Occipital lobe (tissue), 3 donors: ENCODE data around the gene CGNL1. TPM values are rescaled to one million over a fixed set of nuclear protein-coding genes. Genes with fewer than 3 reads are reported as not detected.

Source experiments
- DNase-seq: peaks from one replicate; lab custom pipeline; 2025; lab: John Stamatoyannopoulos, UW
- small RNA-seq: library from RNA; depleted of rRNA; stranded (forward); fragments of <200 nt; gene quantifications from one replicate; pipeline ENCODE3, GENCODE V24; 2014
- total RNA-seq: library from RNA; depleted of rRNA; stranded (reverse); fragments of >200 nt; gene quantifications from one replicate; pipeline ENCODE4 v1.2.3, GENCODE V29; 2014

Gene CGNL1
- total RNA-seq, 1 donor from 2014 or later: 5.3 TPM

DNA sequence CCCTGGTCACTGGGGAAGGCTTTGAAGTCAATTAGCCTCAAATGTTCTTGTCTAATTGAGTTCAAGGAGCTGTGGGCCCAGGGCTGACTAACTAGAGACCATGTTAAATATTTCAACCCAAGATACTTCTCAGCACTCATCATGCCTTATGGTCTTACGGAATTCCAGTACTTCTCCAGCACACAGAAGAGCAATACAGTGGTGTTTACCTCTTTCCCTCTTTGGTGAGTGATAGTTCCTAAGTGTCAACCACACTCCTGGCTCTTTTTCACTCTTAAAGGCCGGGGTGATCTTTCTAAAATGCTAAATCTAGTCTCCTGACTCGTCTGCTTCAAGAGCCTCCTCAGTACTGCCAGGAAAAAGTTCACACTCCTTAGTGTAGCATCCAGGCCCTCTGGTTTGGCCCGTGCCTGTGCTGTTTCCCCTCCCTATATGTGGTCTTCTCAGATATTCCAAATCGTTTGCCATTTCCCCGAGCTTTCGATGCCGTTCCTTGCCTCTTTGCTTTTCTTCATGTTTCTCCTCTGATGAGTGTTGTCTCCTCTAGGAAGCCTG lies 220.1 kb downstream of the CGNL1 start:
- no peak for DNase-seq

DNA sequence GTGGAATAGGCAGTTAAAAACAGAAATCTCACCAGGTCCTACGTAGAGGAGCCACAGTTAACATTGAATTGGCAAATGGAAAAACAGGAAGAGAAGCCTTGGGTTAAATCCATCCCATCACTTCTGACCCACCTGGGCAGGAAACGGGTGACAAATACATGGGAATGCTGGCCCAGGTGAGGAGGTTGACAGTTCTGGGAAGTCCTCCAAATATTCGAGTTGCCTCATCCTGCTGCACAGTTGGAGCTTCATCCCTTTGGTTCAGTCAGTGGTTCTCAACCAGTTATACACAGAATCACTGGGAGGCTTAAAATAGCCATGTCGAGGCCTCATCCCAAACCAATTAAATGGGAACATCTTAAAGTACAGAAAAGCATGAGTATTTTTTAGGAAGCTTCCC lies 220.7 kb downstream of the CGNL1 start:
- no peak for DNase-seq

DNA sequence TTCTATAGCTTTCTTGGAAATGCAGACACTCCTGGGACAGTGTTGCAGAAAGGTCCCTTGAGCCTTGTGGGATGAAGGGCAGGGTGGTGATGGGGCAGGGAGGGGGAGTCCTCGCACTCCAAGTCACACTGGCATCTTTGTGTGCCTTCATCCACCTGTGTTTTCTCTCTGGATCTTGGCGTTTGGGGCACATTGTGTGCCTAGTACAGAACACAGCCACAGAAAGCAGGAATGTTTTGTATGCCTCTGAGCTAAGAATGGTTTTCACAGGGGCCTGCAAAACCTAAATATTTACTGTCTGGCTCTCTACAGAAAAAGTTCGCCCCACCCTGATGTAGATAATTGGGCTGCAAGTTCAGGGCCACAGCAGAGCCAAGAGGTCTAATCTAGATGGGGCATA lies 221.1 kb downstream of the CGNL1 start:
- DNase-seq: no peak

DNA sequence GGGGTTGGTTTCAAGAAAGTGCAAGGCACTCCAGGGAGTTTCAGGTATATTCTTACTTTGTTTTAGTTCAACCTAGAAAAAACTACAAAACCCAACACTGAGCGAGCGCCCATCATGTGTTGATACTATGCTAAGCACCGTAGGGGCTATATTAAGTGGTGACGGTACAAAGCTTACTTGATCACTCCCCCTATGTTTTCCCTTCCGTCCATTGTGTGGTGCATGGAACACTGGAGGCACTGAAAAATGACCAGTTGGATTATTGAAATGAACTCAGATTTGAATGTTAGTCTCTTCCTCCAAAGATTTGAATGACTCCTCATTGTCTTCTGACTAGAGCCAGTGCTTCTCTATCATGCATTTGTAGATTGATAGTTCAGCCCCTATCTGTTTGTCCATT lies 222.0 kb downstream of the CGNL1 start:
- no peak for DNase-seq

DNA sequence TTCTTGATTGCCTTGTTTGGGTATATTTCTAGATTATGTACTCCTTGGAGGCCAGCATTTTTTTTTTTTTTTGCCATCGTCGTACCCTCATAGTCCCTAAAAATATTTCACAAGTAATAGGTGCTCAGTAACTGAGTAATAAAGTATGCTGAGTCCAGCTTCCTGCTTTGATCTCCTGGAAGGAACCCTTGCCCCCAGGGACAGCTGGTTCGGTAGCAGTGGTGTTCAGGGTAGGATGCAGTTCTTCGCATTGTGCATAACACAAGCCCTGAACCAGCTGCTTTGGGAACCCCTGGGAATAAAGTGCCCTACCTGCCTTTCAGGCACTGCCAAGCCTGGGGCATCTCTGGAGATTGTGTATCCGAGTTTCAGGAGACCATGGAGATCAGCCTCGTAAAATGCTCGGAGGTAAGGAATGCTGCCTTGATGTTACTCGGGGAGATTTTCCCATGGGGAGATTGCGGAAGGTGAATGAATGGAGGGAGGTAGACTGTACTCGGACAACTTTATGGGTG lies 223.0 kb downstream of the CGNL1 start:
- no peak for DNase-seq

DNA sequence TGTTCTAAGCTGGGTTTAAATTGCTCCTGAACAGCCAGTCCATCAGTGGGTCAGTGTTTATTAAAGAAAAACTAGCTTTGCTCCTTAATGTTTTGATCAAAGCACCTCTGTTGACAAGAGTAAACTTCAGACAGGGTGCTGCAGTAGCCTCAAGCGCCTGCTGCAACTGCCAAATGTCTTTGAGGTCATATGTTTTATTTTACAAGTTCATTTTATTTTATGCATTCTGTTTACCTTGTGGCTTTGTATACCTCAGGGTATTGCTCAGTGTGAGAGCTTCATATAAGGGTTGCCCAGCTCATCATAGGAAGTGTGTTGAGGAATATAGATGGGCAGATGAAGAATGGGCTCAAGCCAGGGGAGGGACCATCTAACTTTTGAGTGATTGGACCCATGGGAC lies 223.9 kb downstream of the CGNL1 start:
- DNase-seq: no peak

Small RNAs within 50 kb of the gene (small RNA-seq; reads per million reads assigned to genes)
- not detected for gene RNU6-844P

Other genes with a start within 250 kb of the CGNL1 start
- gene MYZAP, start 215.4 kb downstream of the CGNL1 start, total RNA-seq: 1.1 TPM